GM23338 (cell line): ENCODE measurements around the gene CEBPB. TPM values are rescaled to one million over a fixed set of nuclear protein-coding genes. Genes with fewer than 3 reads are reported as not detected.

Experiments
- ATAC-seq: fragments of 200-7000 bp; cut with Tn5 transposase; 3 replicates; pipeline ENCODE4 v1.9.1; 2020
- DNase-seq: peaks from one replicate; pipeline ENCODE4 v3.0.0-alpha.2; 2015; ENCODE audit warnings: low spot score
- H2AFZ ChIP-seq: fragments of 200-600 bp; sonication (generic); 2 replicates; pipeline ENCODE4 v1.8.0; 2016; ENCODE audit warnings: antibody characterized with exemption, mild to moderate bottlenecking, moderate library complexity
- H3F3A ChIP-seq: fragments of 200-600 bp; sonication (generic); replicated peaks from 2 replicates; pipeline ENCODE4 v1.8.0; 2017; ENCODE audit warnings: antibody characterized with exemption, mixed run types, low read depth
- H3K27ac ChIP-seq: fragments of 200-600 bp; sonication (generic); 2 replicates; pipeline ENCODE4 v1.6.1; 2016; ENCODE audit warnings: low read depth
- H3K27me3 ChIP-seq: fragments of 200-600 bp; sonication (generic); 2 replicates; pipeline ENCODE4 v1.8.0; 2016; ENCODE audit warnings: mild to moderate bottlenecking, mixed run types, moderate library complexity; ENCODE audit not compliant: insufficient read depth
- H3K36me3 ChIP-seq: fragments of 200-600 bp; sonication (generic); 2 replicates; pipeline ENCODE4 v1.8.0; 2016; ENCODE audit warnings: mild to moderate bottlenecking; ENCODE audit not compliant: insufficient read depth
- H3K4me1 ChIP-seq: fragments of 200-600 bp; sonication (generic); 2 replicates; pipeline ENCODE4 v1.8.0; 2016; ENCODE audit warnings: mild to moderate bottlenecking, moderate library complexity; ENCODE audit not compliant: insufficient read depth
- H3K4me2 ChIP-seq: fragments of 200-600 bp; sonication (generic); 2 replicates; pipeline ENCODE4 v1.7.1; 2017; ENCODE audit warnings: mixed run types
- H3K4me3 ChIP-seq: fragments of 200-600 bp; sonication (generic); 2 replicates; pipeline ENCODE4 v1.6.1; 2016; ENCODE audit warnings: mixed run types
- H3K79me2 ChIP-seq: fragments of 200-600 bp; sonication (generic); replicated peaks from 2 replicates; pipeline ENCODE4 v1.8.0; 2017; ENCODE audit warnings: mild to moderate bottlenecking; ENCODE audit not compliant: insufficient read depth
- H3K9me2 ChIP-seq: fragments of 200-600 bp; sonication (generic); 2 replicates; pipeline ENCODE4 v1.8.0; 2017; ENCODE audit not compliant: insufficient read depth
- H4K20me1 ChIP-seq: fragments of 200-600 bp; sonication (generic); replicated peaks from 2 replicates; pipeline ENCODE4 v1.8.0; 2017; ENCODE audit warnings: mild to moderate bottlenecking; ENCODE audit not compliant: insufficient read depth
- H3K27ac Mint-ChIP-seq: 2 replicates; pipeline ENCODE4 v1.8.0; 2020; ENCODE audit warnings: inconsistent platforms, mild to moderate bottlenecking, moderate library complexity, mixed read lengths
- H3K27me3 Mint-ChIP-seq: 3 replicates; pipeline ENCODE4 v1.8.0; 2022; ENCODE audit warnings: low read depth, mild to moderate bottlenecking, moderate library complexity, mixed read lengths, inconsistent platforms; ENCODE audit not compliant: insufficient read depth, poor library complexity
- H3K36me3 Mint-ChIP-seq: 3 replicates; pipeline ENCODE4 v1.8.0; 2021; ENCODE audit warnings: low read depth, mild to moderate bottlenecking, inconsistent platforms, moderate library complexity, mixed read lengths
- H3K4me1 Mint-ChIP-seq: 3 replicates; pipeline ENCODE4 v1.8.0; 2020; ENCODE audit warnings: mild to moderate bottlenecking, inconsistent platforms, mixed read lengths
- H3K4me3 Mint-ChIP-seq: 3 replicates; pipeline ENCODE4 v1.8.0; 2021; ENCODE audit warnings: moderate library complexity, mild to moderate bottlenecking, inconsistent platforms, mixed read lengths
- H3K9me3 Mint-ChIP-seq: 3 replicates; pipeline ENCODE4 v1.8.0; 2020; ENCODE audit warnings: moderate library complexity, mild to moderate bottlenecking, inconsistent platforms, mixed read lengths
- CREB1 ChIP-seq: fragments of 250-450 bp; sonication (Bioruptor Pico); IDR thresholded peaks from 2 replicates; pipeline ENCODE4 v1.5.0; 2020; ENCODE audit warnings: low read depth, mild to moderate bottlenecking, moderate library complexity
- ETS1 ChIP-seq: IDR thresholded peaks from 2 replicates; pipeline ENCODE4 v1.6.1; 2016; ENCODE audit warnings: antibody characterized with exemption
- NANOG ChIP-seq: IDR thresholded peaks from 2 replicates; pipeline ENCODE4 v1.6.1; 2016; ENCODE audit warnings: antibody characterized with exemption, borderline replicate concordance
- POLR2AphosphoS5 ChIP-seq: IDR thresholded peaks from 2 replicates; pipeline ENCODE4 v1.6.1; 2016; ENCODE audit warnings: antibody characterized with exemption, low read depth
- ZNF331 ChIP-seq: fragments of 250-450 bp; sonication (Bioruptor Pico); IDR thresholded peaks from 2 replicates; pipeline ENCODE4 v1.5.0; 2020; ENCODE audit warnings: low read depth, mild to moderate bottlenecking, moderate library complexity
- polyA plus RNA-seq: library from polyadenylated mRNA; unstranded; fragments of >200 nt; fragmentation: Nextera tagmentation; extraction: Ambion mirVana; gene quantifications from 2 replicates; pipeline ENCODE4 v1.2.1, GENCODE V29; 2016
- total RNA-seq: library from RNA; depleted of rRNA; stranded (reverse); fragments of >200 nt; shearing (Covaris generic); gene quantifications from 2 replicates; pipeline ENCODE4 v1.2.3, GENCODE V29; 2014
- TF ChIP-seq, protein P1 (sequence below), 2 experiments: fragments of 200-600 bp in 1 of 2; sonication (generic) in 1 of 2; conservative IDR thresholded peaks; 2 replicates each; pipeline versions ENCODE4 v1.5.1 to v1.6.1; 2016 to 2017; ENCODE audit warnings: antibody characterized with exemption in 2 of 2, low read depth in 2 of 2, mild to moderate bottlenecking in 2 of 2, moderate library complexity in 1 of 2

CEBPB gene
- total and polyA plus RNA-seq, 2 experiments from 2014 or later, result 20.6 to 25.4 TPM

DNA sequence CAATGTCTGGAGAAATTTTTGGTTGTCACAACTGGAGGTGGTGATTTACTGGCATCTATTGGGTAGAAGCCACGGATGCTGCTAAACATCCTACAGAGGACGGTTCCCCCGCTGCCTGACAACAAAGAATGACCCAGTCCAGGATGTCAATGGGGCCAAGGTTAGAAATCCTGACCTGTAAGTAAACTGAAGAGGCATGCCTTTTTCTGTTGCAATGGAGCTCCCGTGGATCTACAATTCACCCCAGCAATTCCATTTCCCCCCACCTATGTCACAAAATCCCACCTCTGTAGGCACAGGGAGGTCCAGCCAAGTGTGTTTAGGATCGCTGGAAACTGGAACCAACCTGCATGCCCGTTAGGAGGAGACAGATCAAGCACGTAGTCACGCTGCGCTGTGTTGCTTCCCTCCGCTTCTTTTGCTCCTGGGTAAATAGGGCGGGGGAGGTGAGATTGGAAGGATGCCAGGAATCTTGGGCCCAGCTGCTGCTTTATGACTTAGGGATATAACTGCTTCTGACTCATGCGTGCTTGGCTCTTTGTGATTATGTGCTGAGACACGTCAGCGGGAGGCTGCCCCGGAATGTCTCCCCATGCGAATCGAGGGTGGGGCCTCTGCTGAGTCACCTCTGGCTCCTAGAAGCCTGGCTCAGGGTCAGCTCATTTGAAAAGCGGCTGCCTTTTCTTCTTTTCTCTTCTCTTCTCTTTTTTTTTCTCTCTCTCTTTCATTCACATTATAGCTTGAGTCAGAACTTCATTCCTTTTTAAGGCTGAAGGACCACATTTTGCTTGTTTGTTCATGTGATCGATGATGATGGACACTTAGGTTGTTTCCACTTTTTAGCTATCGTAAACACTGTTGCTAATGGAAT is 24.7 kb upstream of the CEBPB start:
- no peaks in the 10 kb centered on the region for H3K27me3 ChIP-seq
- H3K9me3 Mint-ChIP-seq, result peaks cover 4% of the 10 kb centered on the region; the same call in 2 of the 3 replicates
- H3K27ac ChIP-seq, result peak overlapping the region; percentile 92
- ATAC-seq (peak; percentile 87), DNase-seq (peak; percentile 97)
- H3K4me3 ChIP-seq, result peak overlapping the region; percentile 49
- peak overlapping the region; percentile 72 for H3K4me3 Mint-ChIP-seq
- H4K20me1 ChIP-seq, result no peaks in the 10 kb centered on the region
- H3K4me1 ChIP-seq, result peaks cover 17% of the 10 kb centered on the region
- no peaks in the 10 kb centered on the region for H3K79me2 ChIP-seq
- peak overlapping the region; percentile 85 for H2AFZ ChIP-seq
- H3K4me1 Mint-ChIP-seq, result peaks cover 28% of the 10 kb centered on the region
- H3K9me2 ChIP-seq, result no peaks in the 10 kb centered on the region
- no peaks in the 10 kb centered on the region for H3K36me3 Mint-ChIP-seq
- H3F3A ChIP-seq, result 0 out of 2 replicates have a peak, but pooled peaks cover 3% of the 10 kb centered on the region
- no peaks in the 10 kb centered on the region; the same call in 1 of the 2 replicates for H3K36me3 ChIP-seq
- peaks cover 16% of the 10 kb centered on the region for H3K27me3 Mint-ChIP-seq
- TF ChIP-seq, protein P1, sequence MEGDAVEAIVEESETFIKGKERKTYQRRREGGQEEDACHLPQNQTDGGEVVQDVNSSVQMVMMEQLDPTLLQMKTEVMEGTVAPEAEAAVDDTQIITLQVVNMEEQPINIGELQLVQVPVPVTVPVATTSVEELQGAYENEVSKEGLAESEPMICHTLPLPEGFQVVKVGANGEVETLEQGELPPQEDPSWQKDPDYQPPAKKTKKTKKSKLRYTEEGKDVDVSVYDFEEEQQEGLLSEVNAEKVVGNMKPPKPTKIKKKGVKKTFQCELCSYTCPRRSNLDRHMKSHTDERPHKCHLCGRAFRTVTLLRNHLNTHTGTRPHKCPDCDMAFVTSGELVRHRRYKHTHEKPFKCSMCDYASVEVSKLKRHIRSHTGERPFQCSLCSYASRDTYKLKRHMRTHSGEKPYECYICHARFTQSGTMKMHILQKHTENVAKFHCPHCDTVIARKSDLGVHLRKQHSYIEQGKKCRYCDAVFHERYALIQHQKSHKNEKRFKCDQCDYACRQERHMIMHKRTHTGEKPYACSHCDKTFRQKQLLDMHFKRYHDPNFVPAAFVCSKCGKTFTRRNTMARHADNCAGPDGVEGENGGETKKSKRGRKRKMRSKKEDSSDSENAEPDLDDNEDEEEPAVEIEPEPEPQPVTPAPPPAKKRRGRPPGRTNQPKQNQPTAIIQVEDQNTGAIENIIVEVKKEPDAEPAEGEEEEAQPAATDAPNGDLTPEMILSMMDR (conservative IDR thresholded peaks at IDR 0.05; ENCODE audit: low read depth in 2 of 2), result no peak
- TF ChIP-seq ETS1 (0 out of 2 replicates have a peak, but pooled peaks have one; percentile 25), POLR2AphosphoS5 (peak; percentile 46; the same call in 1 of the 2 replicates), ZNF331 (no peak), NANOG (no peak), CREB1 (CRISPR knock-in tag) (peak; percentile 81)
- peak overlapping the region; percentile 98 for H3K27ac Mint-ChIP-seq
- H3K4me2 ChIP-seq, result peak overlapping the region; percentile 73

DNA sequence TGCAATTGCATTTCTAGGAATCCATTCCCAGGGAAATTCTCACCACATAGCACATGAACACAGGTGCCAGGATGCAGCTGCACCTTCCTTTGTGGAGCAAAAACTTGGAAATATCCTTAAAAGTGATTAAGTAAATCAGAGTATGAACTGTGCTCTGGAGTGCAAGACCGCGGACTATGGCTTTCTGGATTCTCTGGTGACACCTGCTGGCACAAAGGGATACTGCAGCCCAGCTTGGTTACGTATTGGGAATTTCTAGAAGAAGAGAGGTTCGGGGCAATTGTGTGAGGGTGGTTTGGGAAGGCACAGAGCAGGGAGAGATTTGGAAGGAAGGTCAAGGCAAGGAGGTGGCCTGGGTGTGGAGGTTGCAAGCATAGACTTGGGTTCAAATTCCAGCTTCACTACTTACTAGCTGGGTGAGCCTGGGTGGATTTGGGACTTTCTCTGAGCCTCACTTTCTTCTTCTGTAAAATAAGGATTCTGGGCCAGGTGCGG is 21.3 kb upstream of the CEBPB start:
- Histone ChIP-seq H4K20me1 (no peaks in the 10 kb centered on the region), H3K27ac (no peak overlapping the region), H3K27me3 (no peaks in the 10 kb centered on the region), H3K79me2 (no peaks in the 10 kb centered on the region), H3K36me3 (no peaks in the 10 kb centered on the region; the same call in 1 of the 2 replicates), H2AFZ (no peak overlapping the region), H3K4me1 (peaks cover 29% of the 10 kb centered on the region), H3F3A (peaks cover 21% of the 10 kb centered on the region), H3K9me2 (no peaks in the 10 kb centered on the region), H3K4me2 (no peak overlapping the region), H3K4me3 (no peak overlapping the region)
- Mint-ChIP-seq H3K4me1 (peaks cover 29% of the 10 kb centered on the region), H3K27ac (no peak overlapping the region), H3K36me3 (no peaks in the 10 kb centered on the region), H3K4me3 (no peak overlapping the region), H3K27me3 (peaks cover 13% of the 10 kb centered on the region), H3K9me3 (peaks cover 4% of the 10 kb centered on the region; the same call in 2 of the 3 replicates)
- TF ChIP-seq, protein P1 (conservative IDR thresholded peaks at IDR 0.05; ENCODE audit: low read depth in 2 of 2), result peak; percentile 91 to 99
- no peak for TF ChIP-seq ZNF331
- peak; percentile 6; the same call in 1 of the 2 replicates for TF ChIP-seq CREB1 (CRISPR knock-in tag)
- ATAC-seq (peak; percentile 6), DNase-seq (peak; percentile 88)
